ENCODE measurements around the gene PTPRN2. TPM values are rescaled to one million over a fixed set of nuclear protein-coding genes. Genes with fewer than 3 reads are reported as not detected.
A peak's percentile ranks its signal among the peaks of the same experiment; 100 is the strongest.
"Not testable (repeated sequence)": the region's sequence is repeated elsewhere in the genome, so short reads cannot be mapped to it uniquely, and the experiment has no call there.

PTPRN2 gene
- total RNA-seq, 4 donors from 2014 or later = 2.0 to 9.5 (median 2.6) TPM

GRCh38 chr7:158166386-158167340 is 421.0 kb downstream of the PTPRN2 start:
- ATAC-seq (ENCODE audit: low FRiP score) (no peak), DNase-seq (ENCODE audit: low spot score) (no peak)
- TF ChIP-seq, protein P1, sequence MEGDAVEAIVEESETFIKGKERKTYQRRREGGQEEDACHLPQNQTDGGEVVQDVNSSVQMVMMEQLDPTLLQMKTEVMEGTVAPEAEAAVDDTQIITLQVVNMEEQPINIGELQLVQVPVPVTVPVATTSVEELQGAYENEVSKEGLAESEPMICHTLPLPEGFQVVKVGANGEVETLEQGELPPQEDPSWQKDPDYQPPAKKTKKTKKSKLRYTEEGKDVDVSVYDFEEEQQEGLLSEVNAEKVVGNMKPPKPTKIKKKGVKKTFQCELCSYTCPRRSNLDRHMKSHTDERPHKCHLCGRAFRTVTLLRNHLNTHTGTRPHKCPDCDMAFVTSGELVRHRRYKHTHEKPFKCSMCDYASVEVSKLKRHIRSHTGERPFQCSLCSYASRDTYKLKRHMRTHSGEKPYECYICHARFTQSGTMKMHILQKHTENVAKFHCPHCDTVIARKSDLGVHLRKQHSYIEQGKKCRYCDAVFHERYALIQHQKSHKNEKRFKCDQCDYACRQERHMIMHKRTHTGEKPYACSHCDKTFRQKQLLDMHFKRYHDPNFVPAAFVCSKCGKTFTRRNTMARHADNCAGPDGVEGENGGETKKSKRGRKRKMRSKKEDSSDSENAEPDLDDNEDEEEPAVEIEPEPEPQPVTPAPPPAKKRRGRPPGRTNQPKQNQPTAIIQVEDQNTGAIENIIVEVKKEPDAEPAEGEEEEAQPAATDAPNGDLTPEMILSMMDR (IDR thresholded peaks at IDR 0.05) = no peak

GRCh38 chr7:158165711-158166110 is 421.9 kb downstream of the PTPRN2 start:
- TF ChIP-seq, protein P1 (IDR thresholded peaks at IDR 0.05) = no peak
- ATAC-seq (ENCODE audit: low FRiP score) (no peak), DNase-seq (ENCODE audit: low spot score) (no peak)

GRCh38 chr7:158164101-158165095 is 423.2 kb downstream of the PTPRN2 start:
- DNase-seq (ENCODE audit: low spot score) (no peak), ATAC-seq (ENCODE audit: low FRiP score) (no peak)
- TF ChIP-seq, protein P1 (IDR thresholded peaks at IDR 0.05) = no peak

GRCh38 chr7:158161194-158161593 is 426.4 kb downstream of the PTPRN2 start:
- TF ChIP-seq, protein P1 (IDR thresholded peaks at IDR 0.05) = no peak

DNA sequence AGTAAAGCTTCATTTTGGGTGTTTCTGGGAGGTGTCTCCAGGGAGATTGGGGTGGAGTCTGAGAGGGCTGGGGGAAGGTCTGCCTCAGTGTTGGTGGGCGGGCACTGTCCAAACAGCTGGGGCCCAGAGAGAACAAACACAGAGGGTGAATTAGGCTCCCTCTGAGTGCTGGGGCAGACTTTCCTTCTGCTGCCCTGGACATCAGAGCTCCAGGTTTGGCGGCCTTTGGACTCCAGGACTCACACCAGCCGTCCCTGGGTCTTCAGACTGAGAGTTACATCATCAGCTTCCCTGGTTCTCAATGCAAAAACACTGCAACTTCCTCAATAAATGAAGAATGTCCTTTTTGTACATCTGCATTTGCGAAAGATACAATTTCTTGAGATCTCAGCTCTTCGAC is 427.4 kb downstream of the PTPRN2 start:
- DNase-seq (ENCODE audit: low spot score) = no peak
- no peak for ATAC-seq (ENCODE audit: low FRiP score)
- TF ChIP-seq, protein P1 (IDR thresholded peaks at IDR 0.05) = no peak

More at GRCh38 chr7:158161194-158161593, 426.4 kb downstream of the PTPRN2 start:
- DNase-seq (ENCODE audit: low spot score) (no peak), ATAC-seq (ENCODE audit: low FRiP score) (no peak)

DNA sequence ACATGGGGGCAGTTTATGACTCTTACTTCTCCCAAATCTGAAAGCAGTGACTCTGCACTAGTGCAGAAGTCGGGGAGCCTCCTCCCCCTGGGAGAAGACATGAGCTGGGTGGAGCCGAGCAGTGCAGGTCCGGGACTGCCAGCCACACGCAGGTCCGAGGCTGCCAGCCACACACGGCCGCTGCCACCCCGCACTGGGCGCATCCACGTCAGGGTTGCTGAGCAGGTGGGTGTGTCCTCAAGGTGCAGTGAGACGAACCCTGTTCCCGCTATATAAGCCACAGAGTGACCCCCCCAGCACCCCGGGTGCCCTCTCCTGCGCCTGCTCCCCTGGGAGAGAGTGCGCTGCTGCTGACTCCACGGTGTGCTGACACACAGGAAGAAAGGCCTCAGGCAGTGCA is 430.2 kb downstream of the PTPRN2 start:
- DNase-seq (ENCODE audit: low spot score) = no peak
- TF ChIP-seq, protein P1 (IDR thresholded peaks at IDR 0.05) = no peak
- no peak for ATAC-seq (ENCODE audit: low FRiP score)

- ATAC-seq (ENCODE audit: low FRiP score) = not testable (repeated sequence)
- DNase-seq (ENCODE audit: low spot score) = peak; percentile 62
Measured at GRCh38 chr7:158151273-158151672, 436.4 kb downstream of the PTPRN2 start.

Data from omental fat pad (tissue), 4 donors.